ENCODE data around the gene USP12.

DNA sequence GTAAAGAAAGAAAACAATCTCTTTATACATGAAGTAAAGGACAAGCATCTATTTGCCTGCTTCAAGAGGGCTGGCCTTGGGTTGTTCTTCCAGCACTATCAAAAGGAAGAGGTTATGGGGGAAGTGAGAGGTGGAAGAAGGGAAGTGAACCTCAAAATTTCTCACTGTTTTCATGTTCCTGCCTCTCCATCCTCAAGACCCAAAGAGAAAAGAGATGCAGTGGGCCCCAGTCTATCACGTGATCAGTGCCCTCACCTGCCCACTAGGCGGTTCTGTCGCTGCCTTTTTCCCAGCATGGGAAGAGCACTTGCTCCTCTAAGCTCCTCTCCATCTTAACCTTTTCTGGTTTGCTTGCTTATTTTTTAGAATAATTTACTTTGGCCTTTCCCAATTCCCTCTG is 6.2 kb upstream of the USP12 start:
- TF ChIP-seq, protein P1, sequence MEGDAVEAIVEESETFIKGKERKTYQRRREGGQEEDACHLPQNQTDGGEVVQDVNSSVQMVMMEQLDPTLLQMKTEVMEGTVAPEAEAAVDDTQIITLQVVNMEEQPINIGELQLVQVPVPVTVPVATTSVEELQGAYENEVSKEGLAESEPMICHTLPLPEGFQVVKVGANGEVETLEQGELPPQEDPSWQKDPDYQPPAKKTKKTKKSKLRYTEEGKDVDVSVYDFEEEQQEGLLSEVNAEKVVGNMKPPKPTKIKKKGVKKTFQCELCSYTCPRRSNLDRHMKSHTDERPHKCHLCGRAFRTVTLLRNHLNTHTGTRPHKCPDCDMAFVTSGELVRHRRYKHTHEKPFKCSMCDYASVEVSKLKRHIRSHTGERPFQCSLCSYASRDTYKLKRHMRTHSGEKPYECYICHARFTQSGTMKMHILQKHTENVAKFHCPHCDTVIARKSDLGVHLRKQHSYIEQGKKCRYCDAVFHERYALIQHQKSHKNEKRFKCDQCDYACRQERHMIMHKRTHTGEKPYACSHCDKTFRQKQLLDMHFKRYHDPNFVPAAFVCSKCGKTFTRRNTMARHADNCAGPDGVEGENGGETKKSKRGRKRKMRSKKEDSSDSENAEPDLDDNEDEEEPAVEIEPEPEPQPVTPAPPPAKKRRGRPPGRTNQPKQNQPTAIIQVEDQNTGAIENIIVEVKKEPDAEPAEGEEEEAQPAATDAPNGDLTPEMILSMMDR (IDR thresholded peaks at IDR 0.05), result no peak
- no peak for TF ChIP-seq POLR2AphosphoS5 (IDR thresholded peaks at IDR 0.05)
- TF ChIP-seq POLR2A (IDR thresholded peaks at IDR 0.05), result no peak
- no peak for TF ChIP-seq EP300 (IDR thresholded peaks at IDR 0.05)

Data from suprapubic skin (tissue), 4 donors.